Measurements from ENCODE around the gene IFT74.
A peak's percentile ranks its signal among the peaks of the same experiment; 100 is the strongest.

Gene IFT74

DNA sequence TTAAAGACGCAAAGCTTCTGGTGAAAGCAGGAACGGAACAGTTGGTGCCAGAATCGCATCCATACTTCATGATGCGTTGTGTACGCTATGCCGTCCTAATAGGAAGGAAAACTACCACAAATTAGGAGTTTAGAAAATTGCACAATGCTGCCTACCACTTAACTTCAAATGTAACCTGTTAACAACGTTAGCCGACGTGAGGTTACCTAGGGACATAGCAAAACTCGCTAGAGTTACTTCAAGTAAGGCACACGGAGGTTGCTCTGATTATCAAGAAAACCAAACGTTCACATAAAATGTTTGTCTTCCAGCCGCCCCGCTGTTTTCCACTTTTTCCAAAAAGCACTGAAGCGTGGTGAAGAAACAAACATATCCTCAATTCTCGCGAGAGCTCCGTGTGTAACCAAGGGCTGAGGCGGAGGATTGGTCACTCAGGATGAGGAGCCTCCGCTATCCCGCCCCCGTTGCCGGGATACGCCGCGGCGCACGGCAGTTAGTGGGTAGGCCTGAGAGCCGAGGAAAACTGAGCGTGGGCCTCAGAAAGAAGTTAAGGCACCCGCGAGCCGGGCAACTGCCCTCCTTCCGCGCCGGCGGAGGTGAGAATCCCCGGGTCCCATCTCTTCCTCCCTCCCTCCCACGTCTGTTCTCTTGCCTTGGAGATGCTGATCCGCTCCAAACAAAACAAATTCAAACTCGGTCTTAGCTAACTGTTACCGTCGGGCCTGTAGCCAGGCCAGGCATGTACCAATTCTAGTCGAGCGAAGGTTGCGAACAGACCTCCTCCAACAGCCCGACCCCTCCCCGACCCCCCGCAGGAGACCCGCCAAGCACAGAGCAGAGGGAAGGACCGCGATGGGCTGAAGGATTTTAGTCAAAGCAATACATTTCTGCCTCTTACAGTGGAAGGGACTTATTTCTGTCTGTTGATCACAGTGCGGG lies at the start of gene IFT74:
IFT74 (plus strand) TSS at position 492 of the 939 bp plus-strand sequence. CDS start 5,556 bp downstream, outside the sequence.
- peak within 1 kb of the TSS; percentile 87 for H3K27ac ChIP-seq (ENCODE audit: low read length)
- no peaks in the 10 kb centered on the region for H3K9me3 ChIP-seq (ENCODE audit: control insufficient read depth, low read depth, low read length)
- H3K36me3 ChIP-seq (ENCODE audit: control insufficient read depth, low read depth, low read length) = no peaks in the 10 kb centered on the region
- H3K4me1 ChIP-seq (ENCODE audit: control insufficient read depth, low read depth, low read length) = peaks cover 15% of the 10 kb centered on the region
- H3K27me3 ChIP-seq (ENCODE audit: control insufficient read depth, insufficient read depth, low read length) = no peaks in the 10 kb centered on the region
- H3K9ac ChIP-seq (ENCODE audit: low read length) = peak within 1 kb of the TSS; percentile 76
- H3K4me3 ChIP-seq (ENCODE audit: low read length) = peak within 1 kb of the TSS; percentile 70

DNA sequence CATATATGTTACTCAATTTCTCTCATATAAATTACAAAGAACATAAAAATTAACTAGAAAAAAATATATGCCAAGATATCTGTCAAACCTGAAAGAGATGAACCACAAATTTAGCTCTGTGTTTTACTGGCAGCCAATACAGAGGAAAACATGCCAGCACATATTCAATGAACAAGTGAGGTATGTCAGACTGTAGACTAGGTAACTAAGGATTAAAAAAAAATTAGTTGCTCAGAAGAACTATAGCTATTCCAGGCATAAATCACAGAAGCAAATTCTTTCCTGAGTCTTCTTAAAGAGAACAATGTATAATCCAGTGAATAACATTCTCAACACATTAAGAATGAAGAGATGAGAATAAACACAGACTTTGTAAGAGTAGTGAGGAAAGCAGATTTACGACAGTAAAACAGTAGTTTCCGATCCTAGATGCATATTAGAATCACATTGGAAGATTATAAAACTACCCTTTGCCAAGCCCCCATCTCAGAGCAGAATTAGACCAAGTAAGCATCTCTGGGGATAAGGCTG lies 43.0 kb upstream of the IFT74 start:
- H3K4me3 ChIP-seq (ENCODE audit: low read length) = no peak overlapping the region
- H3K27ac ChIP-seq (ENCODE audit: low read length) = no peak overlapping the region
- H3K9me3 ChIP-seq (ENCODE audit: control insufficient read depth, low read depth, low read length) = no peaks in the 10 kb centered on the region
- no peak overlapping the region for H3K9ac ChIP-seq (ENCODE audit: low read length)
- no peaks in the 10 kb centered on the region for H3K4me1 ChIP-seq (ENCODE audit: control insufficient read depth, low read depth, low read length)
- H3K27me3 ChIP-seq (ENCODE audit: control insufficient read depth, insufficient read depth, low read length) = no peaks in the 10 kb centered on the region
- peaks cover 55% of the 10 kb centered on the region for H3K36me3 ChIP-seq (ENCODE audit: control insufficient read depth, low read depth, low read length)

DNA sequence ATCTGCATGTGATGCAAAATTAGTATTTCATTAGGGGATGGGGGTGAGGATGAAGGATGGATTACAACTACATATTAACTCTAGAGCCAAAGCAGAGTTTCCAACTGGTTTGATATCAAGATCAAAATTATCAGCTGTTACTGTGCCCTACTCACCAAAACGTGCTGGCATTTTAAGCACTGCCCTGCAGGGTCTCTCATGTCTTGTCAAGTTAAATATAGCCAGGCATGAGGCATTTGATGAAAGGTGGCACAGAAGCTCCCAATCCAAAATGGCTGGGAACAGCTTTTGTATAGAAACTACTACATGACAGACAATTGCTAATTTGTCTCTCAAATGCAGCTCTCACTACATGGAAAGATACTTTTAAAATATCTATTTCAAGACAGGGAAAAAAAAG lies 36.5 kb upstream of the IFT74 start:
- H3K36me3 ChIP-seq (ENCODE audit: control insufficient read depth, low read depth, low read length) = peaks cover 89% of the 10 kb centered on the region
- H3K4me3 ChIP-seq (ENCODE audit: low read length) = no peak overlapping the region
- H3K9ac ChIP-seq (ENCODE audit: low read length) = no peak overlapping the region
- no peaks in the 10 kb centered on the region for H3K27me3 ChIP-seq (ENCODE audit: control insufficient read depth, insufficient read depth, low read length)
- no peaks in the 10 kb centered on the region for H3K4me1 ChIP-seq (ENCODE audit: control insufficient read depth, low read depth, low read length)
- H3K9me3 ChIP-seq (ENCODE audit: control insufficient read depth, low read depth, low read length) = no peaks in the 10 kb centered on the region
- no peak overlapping the region for H3K27ac ChIP-seq (ENCODE audit: low read length)

DNA sequence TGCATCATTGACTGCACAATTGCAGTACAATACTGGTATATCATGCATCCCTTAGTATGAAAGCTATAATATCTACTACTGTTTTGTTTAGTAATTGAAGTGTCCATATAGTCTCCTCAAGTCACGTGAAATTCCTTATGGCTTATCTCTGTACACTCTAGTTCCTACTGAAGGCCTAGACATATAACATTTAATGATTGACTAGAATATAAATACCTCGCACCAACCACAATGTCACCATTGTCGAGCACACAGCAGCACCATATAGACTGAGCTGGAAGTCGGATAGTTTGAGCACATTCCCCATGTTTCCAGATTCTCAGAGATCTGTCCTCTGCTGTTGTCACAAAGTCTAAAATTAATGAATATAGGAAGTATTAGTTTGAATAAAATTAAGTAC lies 30.6 kb upstream of the IFT74 start:
- no peak overlapping the region for H3K9ac ChIP-seq (ENCODE audit: low read length)
- H3K4me3 ChIP-seq (ENCODE audit: low read length) = no peak overlapping the region
- no peaks in the 10 kb centered on the region for H3K9me3 ChIP-seq (ENCODE audit: control insufficient read depth, low read depth, low read length)
- no peaks in the 10 kb centered on the region for H3K4me1 ChIP-seq (ENCODE audit: control insufficient read depth, low read depth, low read length)
- no peak overlapping the region for H3K27ac ChIP-seq (ENCODE audit: low read length)
- no peaks in the 10 kb centered on the region for H3K27me3 ChIP-seq (ENCODE audit: control insufficient read depth, insufficient read depth, low read length)
- H3K36me3 ChIP-seq (ENCODE audit: control insufficient read depth, low read depth, low read length) = peaks cover 71% of the 10 kb centered on the region

DNA sequence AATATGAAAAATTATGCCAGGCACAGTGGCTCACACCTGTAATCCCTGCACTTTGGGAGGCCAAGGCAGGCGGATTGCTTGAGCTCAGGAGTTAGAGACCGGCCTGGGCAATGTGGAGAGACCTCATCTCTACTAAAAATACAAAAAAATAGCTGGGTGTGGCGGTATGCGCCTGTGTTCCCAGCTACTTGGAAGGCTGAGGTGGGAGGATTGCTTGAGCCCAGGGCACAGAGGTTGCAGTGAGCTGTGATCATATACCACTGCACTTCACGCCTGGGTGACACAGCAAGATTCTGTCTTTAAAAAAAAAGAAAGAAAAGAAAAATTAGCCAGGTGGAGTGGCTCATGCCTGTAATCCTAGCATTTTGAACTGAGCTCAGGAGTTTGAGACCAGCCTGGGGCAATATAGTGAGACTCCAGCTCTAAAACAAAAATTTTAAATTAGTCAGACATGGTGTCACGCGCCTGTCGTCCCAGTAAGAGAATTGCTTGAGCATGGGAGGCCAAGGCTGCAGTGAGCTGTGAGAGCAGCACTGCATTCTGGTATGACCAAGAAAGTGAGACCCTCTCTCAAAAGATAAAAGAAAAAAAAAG lies 27.2 kb upstream of the IFT74 start:
- H3K36me3 ChIP-seq (ENCODE audit: control insufficient read depth, low read depth, low read length) = peaks cover 44% of the 10 kb centered on the region

DNA sequence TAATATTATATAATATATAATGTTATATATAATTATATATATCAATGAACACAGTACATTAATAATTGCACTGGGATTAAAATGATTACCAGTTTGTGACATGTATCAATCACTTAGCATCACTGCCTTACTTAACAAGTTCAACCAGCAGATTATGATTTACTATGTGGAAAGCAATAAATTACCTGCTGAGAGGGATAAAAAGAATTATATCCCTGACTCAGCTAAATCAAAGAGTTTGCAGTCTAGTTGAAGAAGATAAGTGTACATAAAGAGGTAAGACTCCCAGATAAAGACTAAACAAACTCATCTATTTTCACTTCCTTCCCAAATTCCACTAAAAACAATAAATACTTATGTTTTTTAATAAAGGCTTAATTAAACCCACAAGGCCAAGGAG lies 20.4 kb upstream of the IFT74 start:
- Histone ChIP-seq H3K9ac (ENCODE audit: low read length) (no peak overlapping the region), H3K36me3 (ENCODE audit: control insufficient read depth, low read depth, low read length) (peaks cover 12% of the 10 kb centered on the region), H3K4me1 (ENCODE audit: control insufficient read depth, low read depth, low read length) (peaks cover 8% of the 10 kb centered on the region), H3K4me3 (ENCODE audit: low read length) (no peak overlapping the region), H3K9me3 (ENCODE audit: control insufficient read depth, low read depth, low read length) (no peaks in the 10 kb centered on the region), H3K27me3 (ENCODE audit: control insufficient read depth, insufficient read depth, low read length) (no peaks in the 10 kb centered on the region), H3K27ac (ENCODE audit: low read length) (no peak overlapping the region)

More for the DNA sequence above, 27.2 kb upstream of the IFT74 start:
- Histone ChIP-seq H3K4me1 (ENCODE audit: control insufficient read depth, low read depth, low read length) (no peaks in the 10 kb centered on the region), H3K4me3 (ENCODE audit: low read length) (no peak overlapping the region), H3K27me3 (ENCODE audit: control insufficient read depth, insufficient read depth, low read length) (no peaks in the 10 kb centered on the region), H3K9ac (ENCODE audit: low read length) (no peak overlapping the region), H3K27ac (ENCODE audit: low read length) (no peak overlapping the region), H3K9me3 (ENCODE audit: control insufficient read depth, low read depth, low read length) (no peaks in the 10 kb centered on the region)

DNA sequence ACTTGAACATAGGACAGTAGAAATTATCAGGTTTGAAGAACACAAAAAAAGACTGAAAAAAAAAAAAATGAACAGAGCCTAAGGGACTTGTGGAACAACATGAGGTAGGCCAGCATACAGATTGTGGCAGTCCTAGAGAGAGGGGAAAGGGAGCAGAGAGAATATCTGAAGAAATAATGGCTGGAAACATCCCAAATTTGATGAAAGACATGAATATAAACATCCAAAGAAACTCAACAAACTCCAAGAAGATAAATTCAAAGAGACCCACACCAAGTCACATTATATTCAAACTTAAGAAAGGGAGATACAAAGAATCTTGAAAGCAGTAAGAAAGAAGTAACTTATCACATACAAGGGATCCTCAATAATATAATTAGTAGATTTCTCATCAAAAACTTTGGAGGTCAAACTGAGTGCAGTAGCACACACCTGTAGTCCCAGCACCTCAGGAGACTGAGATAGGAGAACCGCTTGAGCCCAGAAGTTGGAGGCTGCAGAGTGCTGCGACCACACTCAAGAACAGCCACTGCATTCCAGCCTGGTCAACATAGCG lies 18.3 kb upstream of the IFT74 start:
- Histone ChIP-seq H3K9ac (ENCODE audit: low read length) (no peak overlapping the region), H3K36me3 (ENCODE audit: control insufficient read depth, low read depth, low read length) (peaks cover 5% of the 10 kb centered on the region), H3K27me3 (ENCODE audit: control insufficient read depth, insufficient read depth, low read length) (no peaks in the 10 kb centered on the region), H3K4me3 (ENCODE audit: low read length) (no peak overlapping the region), H3K4me1 (ENCODE audit: control insufficient read depth, low read depth, low read length) (peaks cover 8% of the 10 kb centered on the region), H3K9me3 (ENCODE audit: control insufficient read depth, low read depth, low read length) (no peaks in the 10 kb centered on the region), H3K27ac (ENCODE audit: low read length) (no peak overlapping the region)

DNA sequence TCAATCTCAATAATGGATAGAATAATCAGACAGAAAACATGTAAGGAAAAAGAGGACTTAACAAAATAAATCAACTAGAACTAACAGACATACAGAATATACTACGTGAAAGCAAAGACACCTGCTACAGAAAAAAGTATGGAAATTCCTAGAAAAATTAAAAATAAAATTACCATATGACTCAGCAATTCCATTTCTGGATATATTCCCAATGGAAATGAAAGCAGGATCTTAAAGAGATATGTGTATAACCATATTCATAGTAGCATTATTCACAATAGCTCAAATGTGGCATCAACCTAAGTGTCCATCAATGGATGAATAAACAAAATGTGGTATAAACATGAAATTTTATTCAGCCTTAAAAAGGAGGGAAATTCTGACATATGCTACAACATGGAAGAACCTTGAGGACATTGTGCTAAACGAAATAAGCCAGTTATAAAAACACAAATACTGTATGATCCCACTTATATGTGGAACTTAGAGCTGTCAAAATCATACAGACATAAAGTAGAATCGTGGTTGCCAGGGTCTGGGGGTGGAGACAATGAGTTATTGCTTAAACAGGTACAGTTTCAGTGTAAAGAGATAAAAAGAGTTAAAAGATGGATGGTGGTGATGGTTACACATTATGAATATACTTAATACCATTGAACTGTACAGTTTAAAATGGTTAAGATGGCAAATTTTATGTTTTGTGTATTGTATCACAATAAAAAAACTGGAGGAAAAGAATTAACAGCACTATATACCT lies 16.1 kb upstream of the IFT74 start:
- Histone ChIP-seq H3K36me3 (ENCODE audit: control insufficient read depth, low read depth, low read length) (peaks cover 2% of the 10 kb centered on the region), H3K4me3 (ENCODE audit: low read length) (no peak overlapping the region), H3K27me3 (ENCODE audit: control insufficient read depth, insufficient read depth, low read length) (no peaks in the 10 kb centered on the region), H3K4me1 (ENCODE audit: control insufficient read depth, low read depth, low read length) (peaks cover 8% of the 10 kb centered on the region), H3K9me3 (ENCODE audit: control insufficient read depth, low read depth, low read length) (no peaks in the 10 kb centered on the region), H3K27ac (ENCODE audit: low read length) (no peak overlapping the region), H3K9ac (ENCODE audit: low read length) (no peak overlapping the region)

DNA sequence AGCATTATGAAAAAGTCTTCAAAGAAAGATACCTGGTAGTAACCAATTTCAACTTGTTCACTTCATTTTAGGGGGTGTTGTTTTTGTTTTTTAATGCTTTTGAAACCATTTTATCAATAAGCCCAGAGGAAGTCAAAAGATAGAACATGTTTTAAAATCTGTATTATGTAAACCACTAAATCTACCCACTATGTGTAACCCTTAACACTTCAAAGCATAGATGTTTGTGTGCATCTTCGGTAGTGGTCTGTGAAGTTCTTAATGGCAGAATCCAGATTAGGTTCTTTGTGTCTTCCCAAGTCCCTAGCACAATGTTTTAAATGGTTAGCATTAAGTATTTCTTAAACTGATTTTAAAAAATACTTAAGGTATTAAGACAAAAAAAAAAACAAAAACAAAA lies 15.4 kb upstream of the IFT74 start:
- peaks cover 13% of the 10 kb centered on the region for H3K4me1 ChIP-seq (ENCODE audit: control insufficient read depth, low read depth, low read length)
- no peaks in the 10 kb centered on the region for H3K9me3 ChIP-seq (ENCODE audit: control insufficient read depth, low read depth, low read length)
- no peak overlapping the region for H3K27ac ChIP-seq (ENCODE audit: low read length)
- H3K9ac ChIP-seq (ENCODE audit: low read length) = no peak overlapping the region
- no peaks in the 10 kb centered on the region for H3K36me3 ChIP-seq (ENCODE audit: control insufficient read depth, low read depth, low read length)
- H3K4me3 ChIP-seq (ENCODE audit: low read length) = no peak overlapping the region
- H3K27me3 ChIP-seq (ENCODE audit: control insufficient read depth, insufficient read depth, low read length) = no peaks in the 10 kb centered on the region

DNA sequence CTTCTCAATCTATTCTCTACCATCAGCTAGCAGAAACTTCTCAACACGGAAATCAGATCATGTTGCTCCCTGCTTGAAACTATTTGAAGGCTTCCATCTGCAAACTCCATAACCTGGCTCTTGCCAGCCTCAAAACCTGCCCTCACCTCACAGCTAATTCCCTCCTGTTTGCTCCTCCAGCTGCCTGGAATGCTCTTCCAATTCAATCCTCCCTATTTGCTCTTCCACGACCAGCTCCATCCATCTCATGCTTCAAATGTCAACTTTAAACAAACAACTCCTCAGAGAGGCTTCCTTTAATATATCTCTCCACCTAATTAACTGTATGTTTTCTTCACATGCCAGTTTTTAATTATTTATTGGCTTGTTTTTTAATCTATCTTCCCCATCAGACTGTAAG lies 10.6 kb upstream of the IFT74 start:
- no peaks in the 10 kb centered on the region for H3K9me3 ChIP-seq (ENCODE audit: control insufficient read depth, low read depth, low read length)
- peak overlapping the region; percentile 75 for H3K4me3 ChIP-seq (ENCODE audit: low read length)
- H3K27me3 ChIP-seq (ENCODE audit: control insufficient read depth, insufficient read depth, low read length) = no peaks in the 10 kb centered on the region
- peak overlapping the region; percentile 87 for H3K9ac ChIP-seq (ENCODE audit: low read length)
- H3K36me3 ChIP-seq (ENCODE audit: control insufficient read depth, low read depth, low read length) = no peaks in the 10 kb centered on the region
- H3K4me1 ChIP-seq (ENCODE audit: control insufficient read depth, low read depth, low read length) = peaks cover 8% of the 10 kb centered on the region
- no peak overlapping the region for H3K27ac ChIP-seq (ENCODE audit: low read length)
